ENCODE measurements around the gene N4BP2L1. TPM values are rescaled to one million over a fixed set of nuclear protein-coding genes. Genes with fewer than 3 reads are reported as not detected.

The N4BP2L1 gene
- total and polyA plus RNA-seq, 8 donors = 4.9 to 46.1 (median 15.1) TPM

- no peaks in the 10 kb centered on the region for H3K9me3 ChIP-seq
- H3K27me3 ChIP-seq = no peaks in the 10 kb centered on the region
- H3K36me3 ChIP-seq = no peaks in the 10 kb centered on the region
- intact Hi-C loops (cut with DNase I; ENCODE audit: low total_unique reads) = loop anchor here (10.0 kb wide), 1 partner anchor 191 kb away; no protein-coding TSS in a partner anchor
- TF ChIP-seq POLR2AphosphoS5 (IDR thresholded peaks at IDR 0.05) (no peak), EP300 (IDR thresholded peaks at IDR 0.05) (no peak), CTCF (IDR thresholded peaks at IDR 0.05) (no peak), POLR2A (IDR thresholded peaks at IDR 0.05) (no peak)
- WGBS, 5 donors = 86 to 91% (median 89%) methylated on average over 5 of the region's 5 CpGs
- no peaks in the 10 kb centered on the region for H3K4me1 ChIP-seq
- H3K4me3 ChIP-seq = no peak overlapping the region
- H3K27ac ChIP-seq = no peak overlapping the region
- no peak for DNase-seq
These were observed 43.9 kb downstream of the N4BP2L1 start for GRCh38 chr13:32383836-32384618.

GRCh38 chr13:32381539-32381938, 46.4 kb downstream of the N4BP2L1 start:
- 70 to 83% (median 75%) methylated on average over 3 of the region's 3 CpGs for WGBS, 5 donors
- H3K27ac ChIP-seq = no peak overlapping the region
- intact Hi-C loops (cut with DNase I; ENCODE audit: low total_unique reads) = loop anchor here (10.0 kb wide), 1 partner anchor 193 kb away; no protein-coding TSS in a partner anchor
- H3K4me3 ChIP-seq = no peak overlapping the region
- H3K9me3 ChIP-seq = no peaks in the 10 kb centered on the region
- no peaks in the 10 kb centered on the region for H3K4me1 ChIP-seq
- TF ChIP-seq POLR2A (IDR thresholded peaks at IDR 0.05) = no peak
- peak in 5 of 7 experiments; percentile 8 to 52 (median 28) for TF ChIP-seq CTCF (IDR thresholded peaks at IDR 0.05)
- no peak for TF ChIP-seq POLR2AphosphoS5 (IDR thresholded peaks at IDR 0.05)
- TF ChIP-seq EP300 (IDR thresholded peaks at IDR 0.05) = no peak
- peak in 1 of 2 donors; percentile 66 for DNase-seq
- H3K27me3 ChIP-seq = no peaks in the 10 kb centered on the region
- no peaks in the 10 kb centered on the region for H3K36me3 ChIP-seq

GRCh38 chr13:32378012-32378411, 49.9 kb downstream of the N4BP2L1 start:
- H3K9me3 ChIP-seq = no peaks in the 10 kb centered on the region
- H3K36me3 ChIP-seq = no peaks in the 10 kb centered on the region
- no peaks in the 10 kb centered on the region for H3K27me3 ChIP-seq
- no peaks in the 10 kb centered on the region for H3K4me1 ChIP-seq
- 78 to 92% (median 84%) methylated on average over 1 of the region's 1 CpG for WGBS, 5 donors
- TF ChIP-seq POLR2AphosphoS5 (IDR thresholded peaks at IDR 0.05) (no peak), POLR2A (IDR thresholded peaks at IDR 0.05) (no peak), CTCF (IDR thresholded peaks at IDR 0.05) (no peak), EP300 (IDR thresholded peaks at IDR 0.05) (no peak)
- H3K4me3 ChIP-seq = no peak overlapping the region
- no peak for DNase-seq
- no peak overlapping the region for H3K27ac ChIP-seq
- intact Hi-C loops (cut with DNase I; ENCODE audit: low total_unique reads) = no loop called here

GRCh38 chr13:32376642-32377415, 51.1 kb downstream of the N4BP2L1 start:
- 88 to 98% (median 95%) methylated on average over 13 of the region's 13 CpGs for WGBS, 5 donors
- no peaks in the 10 kb centered on the region for H3K4me1 ChIP-seq
- H3K36me3 ChIP-seq = no peaks in the 10 kb centered on the region
- TF ChIP-seq EP300 (IDR thresholded peaks at IDR 0.05) (no peak), POLR2A (IDR thresholded peaks at IDR 0.05) (no peak), POLR2AphosphoS5 (IDR thresholded peaks at IDR 0.05) (no peak), CTCF (IDR thresholded peaks at IDR 0.05) (no peak)
- intact Hi-C loops (cut with DNase I; ENCODE audit: low total_unique reads) = no loop called here
- H3K27ac ChIP-seq = no peak overlapping the region
- no peaks in the 10 kb centered on the region for H3K9me3 ChIP-seq
- H3K27me3 ChIP-seq = no peaks in the 10 kb centered on the region
- DNase-seq = no peak
- H3K4me3 ChIP-seq = no peak overlapping the region

All from stomach (tissue), 9 donors.